Transverse colon (tissue), 4 donors: ENCODE results near the gene YWHAE.

Experiments
- POLR2A ChIP-seq: fragments of 450-650 bp; IDR thresholded peaks from one replicate; pipeline ENCODE4 v1.6.1; 2016; ENCODE audit warnings: antibody characterized with exemption, mild to moderate bottlenecking, moderate library complexity
- POLR2AphosphoS5 ChIP-seq, 3 donors: sonication (generic); formaldehyde crosslinking; IDR thresholded peaks; one replicate each; pipeline ENCODE4 v1.6.1; 2016; ENCODE audit warnings: antibody characterized with exemption in 3 of 3
- TF ChIP-seq, protein P1 (sequence below), 5 experiments: fragments of 200-600 bp in 3 of 5; fragments of 450-650 bp in 2 of 5; sonication (generic) in 3 of 5; IDR thresholded peaks; 1 replicate in 2 of 5; 2 replicates in 3 of 5; pipeline ENCODE4 v1.5.1; 2016 to 2017; ENCODE audit warnings: antibody characterized with exemption in 5 of 5, inconsistent platforms in 3 of 5, mild to moderate bottlenecking in 2 of 5, moderate library complexity in 1 of 5

DNA sequence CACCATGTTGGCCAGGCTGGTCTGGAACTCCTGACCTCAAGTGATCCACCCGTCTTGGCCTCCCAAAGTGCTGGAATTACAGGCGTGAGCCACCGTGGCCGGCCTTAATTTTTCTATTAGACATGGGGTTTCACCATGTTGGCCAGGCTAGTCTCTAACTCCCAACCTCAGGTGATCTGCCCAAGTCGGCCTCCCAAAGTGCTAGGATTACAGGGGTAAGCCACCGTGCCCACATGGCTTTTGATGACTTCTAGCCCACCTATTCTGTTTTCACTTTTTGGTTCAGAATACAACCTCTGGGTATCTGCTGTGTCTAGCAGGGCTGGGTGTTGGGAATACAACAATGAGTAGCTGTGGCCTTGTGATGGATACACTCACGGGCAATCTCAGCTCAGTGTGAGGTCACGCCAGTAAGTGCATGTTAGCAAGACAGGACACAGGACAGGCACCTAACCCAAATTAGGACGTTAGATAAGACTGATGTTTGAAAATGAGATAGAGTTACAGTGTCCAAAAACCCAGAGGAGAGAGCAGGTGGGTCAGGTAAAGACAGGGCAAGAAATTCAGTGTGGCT is 14.1 kb upstream of the YWHAE start:
- TF ChIP-seq POLR2A: no peak
- TF ChIP-seq POLR2AphosphoS5 (IDR thresholded peaks at IDR 0.05): no peak
- TF ChIP-seq, protein P1, sequence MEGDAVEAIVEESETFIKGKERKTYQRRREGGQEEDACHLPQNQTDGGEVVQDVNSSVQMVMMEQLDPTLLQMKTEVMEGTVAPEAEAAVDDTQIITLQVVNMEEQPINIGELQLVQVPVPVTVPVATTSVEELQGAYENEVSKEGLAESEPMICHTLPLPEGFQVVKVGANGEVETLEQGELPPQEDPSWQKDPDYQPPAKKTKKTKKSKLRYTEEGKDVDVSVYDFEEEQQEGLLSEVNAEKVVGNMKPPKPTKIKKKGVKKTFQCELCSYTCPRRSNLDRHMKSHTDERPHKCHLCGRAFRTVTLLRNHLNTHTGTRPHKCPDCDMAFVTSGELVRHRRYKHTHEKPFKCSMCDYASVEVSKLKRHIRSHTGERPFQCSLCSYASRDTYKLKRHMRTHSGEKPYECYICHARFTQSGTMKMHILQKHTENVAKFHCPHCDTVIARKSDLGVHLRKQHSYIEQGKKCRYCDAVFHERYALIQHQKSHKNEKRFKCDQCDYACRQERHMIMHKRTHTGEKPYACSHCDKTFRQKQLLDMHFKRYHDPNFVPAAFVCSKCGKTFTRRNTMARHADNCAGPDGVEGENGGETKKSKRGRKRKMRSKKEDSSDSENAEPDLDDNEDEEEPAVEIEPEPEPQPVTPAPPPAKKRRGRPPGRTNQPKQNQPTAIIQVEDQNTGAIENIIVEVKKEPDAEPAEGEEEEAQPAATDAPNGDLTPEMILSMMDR (IDR thresholded peaks at IDR 0.05): no peak
